Naive thymus-derived CD8-positive, alpha-beta T cell (primary cell): ENCODE results near the gene SLC25A18. TPM values are rescaled to one million over a fixed set of nuclear protein-coding genes. Genes with fewer than 3 reads are reported as not detected.
"Not testable (repeated sequence)": the region's sequence is repeated elsewhere in the genome, so short reads cannot be mapped to it uniquely, and the experiment has no call there.

Source experiments
- ATAC-seq, 2 donors: fragments of 150-1000 bp; cut with Tn5 transposase in 1 of 2; sonication (Bioruptor Pico), chemical (Tn5 transposase) in 1 of 2; 1 replicate in 1 of 2; 2 replicates in 1 of 2; pipeline ENCODE4 v1.10.0; 2021; ENCODE audit warnings: mild to moderate bottlenecking in 2 of 2, moderate library complexity in 2 of 2
- POLR2A ChIA-PET: fragments of 350-600 bp; sonication (Branson Sonifier 250); formaldehyde crosslinking; loops from one replicate; lab custom pipeline; 2021; ENCODE audit warnings: antibody characterized with exemption; lab: Charles Lee
- DNase-seq, 10 donors: peaks; one replicate each; pipeline versions ENCODE4 v3.0.0 to v3.0.0-alpha.2; 2020 to 2022
- H3K27ac Mint-ChIP-seq, 10 donors: one replicate each; pipeline ENCODE4 v1.8.0; 2020 to 2022; ENCODE audit warnings: mild to moderate bottlenecking in 10 of 10, mixed read lengths in 10 of 10, moderate library complexity in 4 of 10, inconsistent platforms in 1 of 10
- H3K27me3 Mint-ChIP-seq, 5 donors: one replicate each; pipeline ENCODE4 v1.8.0; 2021 to 2022; ENCODE audit warnings: mixed read lengths in 5 of 5
- H3K36me3 Mint-ChIP-seq, 3 donors: one replicate each; pipeline ENCODE4 v1.8.0; 2020 to 2022; ENCODE audit warnings: mixed read lengths in 3 of 3, mild to moderate bottlenecking in 2 of 3, inconsistent platforms in 1 of 3
- H3K4me1 Mint-ChIP-seq, 4 donors: one replicate each; pipeline ENCODE4 v1.8.0; 2021 to 2022; ENCODE audit warnings: mixed read lengths in 4 of 4
- H3K4me3 Mint-ChIP-seq, 10 donors: one replicate each; pipeline ENCODE4 v1.8.0; 2020 to 2022; ENCODE audit warnings: mild to moderate bottlenecking in 10 of 10, mixed read lengths in 10 of 10, moderate library complexity in 6 of 10, inconsistent platforms in 1 of 10
- H3K9me3 Mint-ChIP-seq, 9 donors: one replicate each; pipeline ENCODE4 v1.8.0; 2020 to 2022; ENCODE audit warnings: mixed read lengths in 9 of 9, mild to moderate bottlenecking in 3 of 9, inconsistent platforms in 1 of 9, moderate library complexity in 1 of 9
- polyA plus RNA-seq, 3 donors: library from polyadenylated mRNA; unstranded; fragments of 300-500 nt; fragmentation: Illumina TruSeq; gene quantifications; one replicate each; pipeline ENCODE4 v1.2.3, GENCODE V29; 2021
- total RNA-seq, 8 experiments: library from RNA in 2 of 8; stranded (reverse) in 2 of 8; gene quantifications; one replicate each; pipeline ENCODE4 v1.2.3 and lab custom pipeline; 2021 to 2026

SLC25A18 gene
- total and polyA plus RNA-seq, 5 experiments from 2014 or later, result not detected

DNA sequence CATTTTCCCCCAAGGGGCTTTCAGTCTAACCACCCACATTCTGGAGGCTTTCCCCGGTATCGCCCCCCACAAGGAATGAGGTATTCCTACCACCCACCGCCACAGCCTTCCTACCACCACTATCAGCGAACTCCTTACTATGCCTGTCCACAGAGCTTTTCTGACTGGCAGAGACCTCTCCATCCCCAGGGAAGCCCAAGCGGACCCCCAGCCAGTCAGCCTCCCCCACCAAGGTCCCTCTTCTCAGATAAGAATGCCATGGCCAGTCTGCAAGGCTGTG, 14.6 kb upstream of the SLC25A18 start:
- no peak overlapping the region for H3K27ac Mint-ChIP-seq

GRCh38 chr22:17549183-17549582, 14.1 kb upstream of the SLC25A18 start:
- no peak for DNase-seq
- ATAC-seq, result no peak
- POLR2A ChIA-PET, result interaction anchor here (0.6 kb wide), 1 partner anchor 77 kb away, joined by 3 read pairs; no protein-coding TSS in a partner anchor
- H3K27me3 Mint-ChIP-seq, result no peaks in the 10 kb centered on the region
- no peaks in the 10 kb centered on the region for H3K9me3 Mint-ChIP-seq
- H3K36me3 Mint-ChIP-seq, result no peaks in the 10 kb centered on the region
- H3K4me1 Mint-ChIP-seq, result peaks cover 0 to 7% (median 2%) of the 10 kb centered on the region in 4 donors
- no peak overlapping the region for H3K27ac Mint-ChIP-seq
- H3K4me3 Mint-ChIP-seq, result no peak overlapping the region

More for the DNA sequence above, 14.6 kb upstream of the SLC25A18 start:
- DNase-seq (no peak), ATAC-seq (no peak)
- Mint-ChIP-seq H3K4me1 (peaks cover 0 to 7% (median 2%) of the 10 kb centered on the region in 4 donors), H3K36me3 (no peaks in the 10 kb centered on the region), H3K27me3 (no peaks in the 10 kb centered on the region), H3K9me3 (no peaks in the 10 kb centered on the region), H3K4me3 (no peak overlapping the region)
- POLR2A ChIA-PET, result no interaction called here

DNA sequence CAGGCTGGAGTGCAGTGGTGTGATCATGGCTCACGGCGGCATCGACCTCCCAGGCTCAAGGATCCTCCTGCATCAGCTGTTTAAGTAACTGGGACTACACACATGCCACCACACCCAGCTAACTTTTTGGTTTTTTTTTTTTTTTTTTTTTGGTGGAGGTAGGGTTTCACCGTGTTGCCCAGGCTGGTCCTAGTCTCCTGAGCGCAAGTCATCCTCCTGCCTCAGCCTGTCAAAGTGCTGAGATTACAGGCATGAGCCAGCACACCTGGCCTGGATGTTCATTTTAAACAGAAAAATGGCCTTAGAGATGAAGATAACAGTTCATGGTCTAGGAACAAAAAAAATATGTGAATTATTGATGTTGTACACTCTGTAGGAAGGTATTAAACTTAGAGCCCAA, 13.6 kb upstream of the SLC25A18 start:
- Mint-ChIP-seq H3K36me3 (no peaks in the 10 kb centered on the region), H3K27ac (no peak overlapping the region), H3K4me3 (no peak overlapping the region), H3K27me3 (no peaks in the 10 kb centered on the region), H3K4me1 (peaks cover 0 to 7% (median 2%) of the 10 kb centered on the region in 4 donors), H3K9me3 (no peaks in the 10 kb centered on the region)
- ATAC-seq (no peak), DNase-seq (no peak)
- POLR2A ChIA-PET, result interaction anchor here (0.6 kb wide), 1 partner anchor 78 kb away, joined by 3 read pairs; no protein-coding TSS in a partner anchor

DNA sequence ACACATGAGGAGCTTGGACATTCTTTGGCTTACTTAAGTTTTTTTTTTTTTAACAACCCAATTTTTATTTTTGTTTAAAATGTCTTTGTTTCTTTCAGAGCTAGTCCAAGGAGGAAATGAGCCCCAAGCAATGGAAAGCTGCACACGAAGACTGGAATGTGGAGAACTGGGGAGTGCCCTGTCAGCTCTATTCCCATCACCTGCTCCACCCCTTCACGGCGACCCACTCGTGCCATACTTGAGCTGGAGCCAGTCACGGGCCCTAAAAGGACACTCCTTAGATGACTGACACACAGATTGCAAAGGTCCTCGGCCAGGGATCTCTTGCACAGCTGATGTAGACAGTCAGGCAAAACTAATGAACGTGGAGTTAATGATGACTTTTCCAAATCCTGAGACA, 10.6 kb upstream of the SLC25A18 start:
- no peaks in the 10 kb centered on the region for H3K9me3 Mint-ChIP-seq
- H3K27ac Mint-ChIP-seq, result peak overlapping the region in 1 of 10 donors; percentile 9
- no peaks in the 10 kb centered on the region for H3K27me3 Mint-ChIP-seq
- peaks cover 0 to 3% (median under 1%) of the 10 kb centered on the region in 4 donors for H3K4me1 Mint-ChIP-seq
- DNase-seq (no peak), ATAC-seq (no peak)
- no peaks in the 10 kb centered on the region for H3K36me3 Mint-ChIP-seq
- POLR2A ChIA-PET, result no interaction called here
- no peak overlapping the region for H3K4me3 Mint-ChIP-seq

DNA sequence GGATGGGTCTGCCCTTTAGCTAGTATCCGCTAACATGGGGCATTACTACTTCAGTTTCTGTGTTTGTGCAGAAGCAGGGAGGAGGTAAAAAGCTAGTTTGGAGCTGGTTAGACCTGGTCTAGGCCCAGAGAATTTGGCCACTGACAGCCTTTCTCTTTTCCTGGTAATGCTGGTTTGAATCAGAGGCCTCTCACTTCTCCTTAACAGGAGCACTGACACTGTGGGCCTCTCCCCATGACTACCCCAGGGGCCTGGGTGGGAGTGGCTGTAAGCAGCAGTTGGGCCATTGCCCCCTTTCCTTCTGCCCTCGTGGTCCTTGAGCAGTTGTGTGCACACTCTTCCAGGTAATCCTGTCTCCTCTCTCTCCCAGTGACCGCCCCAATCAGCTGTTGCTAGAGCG, 8.5 kb upstream of the SLC25A18 start:
- no peaks in the 10 kb centered on the region for H3K4me1 Mint-ChIP-seq
- no peak overlapping the region for H3K27ac Mint-ChIP-seq
- H3K4me3 Mint-ChIP-seq, result no peak overlapping the region
- H3K36me3 Mint-ChIP-seq, result peaks cover 0 to 3% (median 0%) of the 10 kb centered on the region in 3 donors
- peaks cover 0 to 2% (median 0%) of the 10 kb centered on the region in 5 donors for H3K27me3 Mint-ChIP-seq
- no peaks in the 10 kb centered on the region for H3K9me3 Mint-ChIP-seq
- POLR2A ChIA-PET, result no interaction called here
- DNase-seq (no peak), ATAC-seq (no peak)

GRCh38 chr22:17559188-17559587, 4.1 kb upstream of the SLC25A18 start:
- peaks cover 0 to 3% (median 0%) of the 10 kb centered on the region in 3 donors for H3K36me3 Mint-ChIP-seq
- H3K27me3 Mint-ChIP-seq, result peaks cover 0 to 5% (median 2%) of the 10 kb centered on the region in 5 donors
- H3K4me1 Mint-ChIP-seq, result no peaks in the 10 kb centered on the region
- peaks cover 0 to 1% (median 0%) of the 10 kb centered on the region in 9 donors for H3K9me3 Mint-ChIP-seq
- ATAC-seq (no peak), DNase-seq (no peak)
- no peak overlapping the region for H3K4me3 Mint-ChIP-seq
- no peak overlapping the region for H3K27ac Mint-ChIP-seq
- POLR2A ChIA-PET, result no interaction called here

- Mint-ChIP-seq H3K4me1 (peaks cover 0 to 2% (median 0%) of the 10 kb centered on the region in 4 donors), H3K36me3 (peaks cover 0 to 2% (median 0%) of the 10 kb centered on the region in 3 donors), H3K9me3 (peaks cover 0 to 1% (median 0%) of the 10 kb centered on the region in 9 donors), H3K27me3 (peaks cover 0 to 5% (median 2%) of the 10 kb centered on the region in 5 donors), H3K4me3 (no peak overlapping the region), H3K27ac (no peak overlapping the region)
- ATAC-seq (no peak), DNase-seq (no peak)
- POLR2A ChIA-PET, result no interaction called here
Measured at GRCh38 chr22:17563936-17564391, 666 bp downstream of the SLC25A18 start.

- H3K4me1 Mint-ChIP-seq, H3K9me3 Mint-ChIP-seq, ATAC-seq, H3K36me3 Mint-ChIP-seq, DNase-seq, POLR2A ChIA-PET, H3K4me3 Mint-ChIP-seq: not testable (repeated sequence)
- peak overlapping the region in 1 of 10 donors; percentile 24 for H3K27ac Mint-ChIP-seq
- H3K27me3 Mint-ChIP-seq, result peaks cover 3 to 12% (median 10%) of the 10 kb centered on the region in 5 donors
Measured at GRCh38 chr22:17566016-17566687, 2.9 kb downstream of the SLC25A18 start.

GRCh38 chr22:17566776-17567175, 3.5 kb downstream of the SLC25A18 start:
- peaks cover 4 to 15% (median 14%) of the 10 kb centered on the region in 5 donors for H3K27me3 Mint-ChIP-seq
- H3K36me3 Mint-ChIP-seq, result no peaks in the 10 kb centered on the region
- H3K4me1 Mint-ChIP-seq, result peaks cover 0 to 6% (median 0%) of the 10 kb centered on the region in 4 donors
- H3K9me3 Mint-ChIP-seq, result no peaks in the 10 kb centered on the region
- no peak overlapping the region for H3K4me3 Mint-ChIP-seq
- no peak overlapping the region for H3K27ac Mint-ChIP-seq
- no peak for ATAC-seq
- POLR2A ChIA-PET, result no interaction called here
- DNase-seq, result no peak

GRCh38 chr22:17569971-17570511, 6.7 kb downstream of the SLC25A18 start:
- Mint-ChIP-seq H3K27ac (no peak overlapping the region), H3K36me3 (no peaks in the 10 kb centered on the region), H3K9me3 (no peaks in the 10 kb centered on the region), H3K4me3 (no peak overlapping the region), H3K4me1 (peaks cover 0 to 6% (median 0%) of the 10 kb centered on the region in 4 donors), H3K27me3 (peaks cover 2 to 16% (median 11%) of the 10 kb centered on the region in 5 donors)
- POLR2A ChIA-PET, result no interaction called here
- DNase-seq, result no peak
- no peak for ATAC-seq

DNA sequence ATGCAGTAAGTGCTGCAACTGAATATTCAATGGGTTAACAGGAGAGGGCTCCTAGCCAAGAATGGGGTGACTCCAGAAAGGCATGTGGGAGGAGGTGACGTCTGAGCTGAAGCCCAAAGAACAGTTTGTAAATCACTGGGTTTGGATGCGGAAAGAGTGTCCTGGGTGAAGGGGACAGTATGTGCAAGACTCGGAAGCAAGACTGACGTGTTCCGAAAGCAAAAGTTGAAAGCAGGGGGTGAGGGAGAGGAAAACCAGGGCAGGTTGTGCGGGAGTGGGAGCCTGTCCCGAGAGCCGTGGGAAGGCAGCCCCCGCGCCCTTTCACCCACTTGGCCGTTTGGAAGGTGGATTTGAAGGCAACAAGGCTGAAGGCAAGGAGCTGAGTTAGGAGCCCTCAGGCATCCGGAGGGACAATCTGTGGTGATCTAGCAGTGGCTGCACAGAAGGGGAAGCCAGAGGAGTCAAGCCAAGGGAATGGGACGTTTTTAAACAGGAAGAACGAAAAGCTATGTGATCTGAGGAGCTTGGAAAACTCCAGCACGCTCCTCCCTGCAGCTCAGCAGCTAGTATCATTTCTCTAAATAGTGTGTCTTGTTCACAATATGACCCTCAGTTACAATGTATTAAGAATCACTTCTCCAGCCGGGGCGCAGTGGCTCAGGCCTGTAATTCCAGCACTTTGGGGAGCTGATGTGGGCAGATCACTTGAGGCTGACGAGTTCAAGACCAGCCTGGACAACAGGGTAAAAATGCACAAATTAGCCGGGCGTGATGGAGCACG, 7.7 kb downstream of the SLC25A18 start:
- Mint-ChIP-seq H3K36me3 (no peaks in the 10 kb centered on the region), H3K27me3 (peaks cover 1 to 17% (median 11%) of the 10 kb centered on the region in 5 donors), H3K4me1 (peaks cover 0 to 4% (median 0%) of the 10 kb centered on the region in 4 donors), H3K9me3 (no peaks in the 10 kb centered on the region), H3K27ac (peak overlapping the region in 1 of 10 donors; percentile 53), H3K4me3 (no peak overlapping the region)
- no peak for DNase-seq
- ATAC-seq, result no peak
- POLR2A ChIA-PET, result no interaction called here

DNA sequence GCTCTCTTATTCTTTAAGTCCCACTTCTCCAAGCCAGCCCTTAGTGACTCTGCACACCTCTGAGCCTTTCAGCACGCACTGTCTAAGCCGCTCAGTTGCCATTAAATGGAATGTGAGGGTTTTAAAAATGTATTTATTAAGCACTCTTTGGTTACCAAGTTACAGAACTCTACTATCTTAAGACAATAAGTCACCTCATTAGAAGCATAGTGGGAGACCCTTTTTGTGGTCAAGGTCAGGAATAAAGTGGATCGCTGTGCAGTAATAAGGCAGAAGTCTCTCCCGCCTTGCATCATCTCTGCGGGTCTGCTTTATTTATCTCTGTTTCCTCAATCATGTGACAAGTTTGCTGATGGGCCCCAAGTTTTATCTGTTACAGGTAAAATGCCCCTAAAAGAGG, 11.9 kb downstream of the SLC25A18 start:
- no peak overlapping the region for H3K4me3 Mint-ChIP-seq
- peaks cover 0 to 4% (median 0%) of the 10 kb centered on the region in 4 donors for H3K4me1 Mint-ChIP-seq
- no peak overlapping the region for H3K27ac Mint-ChIP-seq
- POLR2A ChIA-PET, result no interaction called here
- no peak for DNase-seq
- no peaks in the 10 kb centered on the region for H3K9me3 Mint-ChIP-seq
- peaks cover 2 to 14% (median 11%) of the 10 kb centered on the region in 5 donors for H3K27me3 Mint-ChIP-seq
- ATAC-seq, result no peak
- H3K36me3 Mint-ChIP-seq, result peaks cover 0 to 2% (median 0%) of the 10 kb centered on the region in 3 donors

DNA sequence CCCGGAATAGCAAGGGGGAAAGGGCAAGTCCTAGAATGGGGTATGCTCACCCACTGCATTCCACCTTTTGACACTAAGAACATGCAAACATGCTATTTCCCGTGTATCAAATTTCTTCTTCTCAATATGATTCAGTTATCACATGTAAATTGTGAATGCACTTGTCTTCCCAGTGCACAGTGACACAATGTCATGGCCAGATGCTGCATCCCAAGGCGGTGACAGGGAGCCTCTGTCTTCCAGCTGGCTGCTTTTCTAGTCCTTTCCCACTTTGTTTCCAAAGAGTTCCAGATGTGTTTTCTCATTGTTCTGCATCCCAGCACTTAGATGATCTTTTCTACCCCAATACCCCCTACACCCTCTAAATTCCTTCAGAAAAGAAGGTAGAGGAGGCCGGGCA, 12.4 kb downstream of the SLC25A18 start:
- H3K27me3 Mint-ChIP-seq, result peaks cover 2 to 12% (median 6%) of the 10 kb centered on the region in 5 donors
- ATAC-seq (no peak), DNase-seq (no peak)
- H3K4me1 Mint-ChIP-seq, result peaks cover 0 to 3% (median 0%) of the 10 kb centered on the region in 4 donors
- H3K36me3 Mint-ChIP-seq, result peaks cover 0 to 2% (median 0%) of the 10 kb centered on the region in 3 donors
- H3K9me3 Mint-ChIP-seq, result no peaks in the 10 kb centered on the region
- no peak overlapping the region for H3K27ac Mint-ChIP-seq
- POLR2A ChIA-PET, result no interaction called here
- no peak overlapping the region for H3K4me3 Mint-ChIP-seq
